Activated CD4-positive, alpha-beta memory T cell treated with anti-CD3 and anti-CD28 coated beads for 36 hours (primary cell): Measurements from ENCODE around the gene ASGR1. TPM values are rescaled to one million over a fixed set of nuclear protein-coding genes. Genes with fewer than 3 reads are reported as not detected.
A peak's percentile ranks its signal among the peaks of the same experiment; 100 is the strongest.
"Not testable (repeated sequence)": the region's sequence is repeated elsewhere in the genome, so short reads cannot be mapped to it uniquely, and the experiment has no call there.

Source experiments
- CTCF ChIA-PET: fragments of 350-600 bp; sonication (Branson Sonifier 250); formaldehyde crosslinking; loops from one replicate; lab custom pipeline; 2021; ENCODE audit warnings: antibody characterized with exemption, inconsistent platforms; lab: Charles Lee
- POLR2A ChIA-PET: fragments of 350-600 bp; sonication (Branson Sonifier 250); formaldehyde crosslinking; loops from one replicate; lab custom pipeline; 2021; ENCODE audit warnings: antibody characterized with exemption; lab: Charles Lee
- DNase-seq: peaks from one replicate; pipeline ENCODE4 v3.0.0-alpha.2; 2020
- H3K27ac Mint-ChIP-seq: one replicate; pipeline ENCODE4 v1.8.0; 2021; ENCODE audit warnings: mixed read lengths
- H3K27me3 Mint-ChIP-seq: one replicate; pipeline ENCODE4 v1.8.0; 2021; ENCODE audit warnings: mixed read lengths
- H3K36me3 Mint-ChIP-seq: one replicate; pipeline ENCODE4 v1.8.0; 2021; ENCODE audit warnings: mixed read lengths
- H3K4me1 Mint-ChIP-seq: one replicate; pipeline ENCODE4 v1.8.0; 2021; ENCODE audit warnings: low read depth, mixed read lengths
- H3K4me3 Mint-ChIP-seq: one replicate; pipeline ENCODE4 v1.8.0; 2021; ENCODE audit warnings: mild to moderate bottlenecking, mixed read lengths
- H3K9me3 Mint-ChIP-seq: one replicate; pipeline ENCODE4 v1.8.0; 2021; ENCODE audit warnings: mixed read lengths
- intact Hi-C: fragments of 100-400 bp; cut with micrococcal nuclease; formaldehyde crosslinking; loops from one replicate; pipeline ENCODE4 v1.15.1; 2023
- total RNA-seq, 2 experiments: library from RNA; stranded (reverse); gene quantifications; one replicate each; pipeline ENCODE4 v1.2.3, GENCODE V29; 2021

Gene ASGR1
- total RNA-seq, 2 experiments from 2014 or later: 0.76 to 1.2 TPM

- H3K4me3 Mint-ChIP-seq, POLR2A ChIA-PET, DNase-seq, H3K9me3 Mint-ChIP-seq, H3K27ac Mint-ChIP-seq, H3K36me3 Mint-ChIP-seq, H3K4me1 Mint-ChIP-seq, intact Hi-C loops, H3K27me3 Mint-ChIP-seq: not testable (repeated sequence)
- CTCF ChIA-PET: interaction anchor here (1.5 kb wide), 1 partner anchor 36 kb away, joined by 3 read pairs; no protein-coding TSS in a partner anchor
These were observed 10.2 kb downstream of the ASGR1 start for GRCh38 chr17:7168841-7169564.

GRCh38 chr17:7167832-7168231 lies 11.3 kb downstream of the ASGR1 start:
- no peak for DNase-seq
- no peaks in the 10 kb centered on the region for H3K4me1 Mint-ChIP-seq
- ChIA-PET POLR2A (no interaction called here), CTCF (interaction anchor here (1.2 kb wide), 1 partner anchor 116 kb away, joined by 3 read pairs; no protein-coding TSS in a partner anchor)
- H3K27ac Mint-ChIP-seq: no peak overlapping the region
- peaks cover 8% of the 10 kb centered on the region for H3K9me3 Mint-ChIP-seq
- intact Hi-C loops: no loop called here
- H3K4me3 Mint-ChIP-seq: no peak overlapping the region
- H3K36me3 Mint-ChIP-seq: peaks cover 2% of the 10 kb centered on the region
- peaks cover 3% of the 10 kb centered on the region for H3K27me3 Mint-ChIP-seq

GRCh38 chr17:7166873-7167272 lies 12.3 kb downstream of the ASGR1 start:
- Mint-ChIP-seq H3K27me3 (peaks cover 7% of the 10 kb centered on the region), H3K9me3 (peaks cover 8% of the 10 kb centered on the region), H3K4me1 (no peaks in the 10 kb centered on the region), H3K4me3 (no peak overlapping the region), H3K27ac (no peak overlapping the region), H3K36me3 (peaks cover 2% of the 10 kb centered on the region)
- intact Hi-C loops: no loop called here
- ChIA-PET CTCF (no interaction called here), POLR2A (no interaction called here)
- DNase-seq: no peak

- H3K27ac Mint-ChIP-seq, intact Hi-C loops, DNase-seq, POLR2A ChIA-PET, CTCF ChIA-PET, H3K4me3 Mint-ChIP-seq, H3K36me3 Mint-ChIP-seq, H3K9me3 Mint-ChIP-seq, H3K4me1 Mint-ChIP-seq: not testable (repeated sequence)
- peaks cover 14% of the 10 kb centered on the region for H3K27me3 Mint-ChIP-seq
These were observed 19.6 kb downstream of the ASGR1 start for GRCh38 chr17:7159571-7159970.

GRCh38 chr17:7158424-7158823 lies 20.7 kb downstream of the ASGR1 start:
- H3K9me3 Mint-ChIP-seq, intact Hi-C loops, H3K27ac Mint-ChIP-seq, H3K4me3 Mint-ChIP-seq, H3K4me1 Mint-ChIP-seq, DNase-seq, POLR2A ChIA-PET, H3K36me3 Mint-ChIP-seq: not testable (repeated sequence)
- CTCF ChIA-PET: interaction anchor here (1.5 kb wide), 1 partner anchor 19 kb away, joined by 4 read pairs; no protein-coding TSS in a partner anchor
- H3K27me3 Mint-ChIP-seq: peaks cover 13% of the 10 kb centered on the region

- ChIA-PET CTCF (interaction anchor here (0.6 to 1.5 kb wide), 3 partner anchors 21 to 24 kb away, joined by 3 to 4 read pairs (median 4); no protein-coding TSS in a partner anchor), POLR2A (no interaction called here)
- H3K4me3 Mint-ChIP-seq: no peak overlapping the region
- H3K4me1 Mint-ChIP-seq: no peaks in the 10 kb centered on the region
- no peak for DNase-seq
- H3K27ac Mint-ChIP-seq: no peak overlapping the region
- intact Hi-C loops: no loop called here
- H3K27me3 Mint-ChIP-seq: peaks cover 10% of the 10 kb centered on the region
- H3K9me3 Mint-ChIP-seq: no peaks in the 10 kb centered on the region
- H3K36me3 Mint-ChIP-seq: no peaks in the 10 kb centered on the region
These were observed 22.7 kb downstream of the ASGR1 start for GRCh38 chr17:7156342-7156940.

GRCh38 chr17:7147772-7148171 lies 31.4 kb downstream of the ASGR1 start:
- Mint-ChIP-seq H3K9me3 (no peaks in the 10 kb centered on the region), H3K4me1 (no peaks in the 10 kb centered on the region), H3K36me3 (no peaks in the 10 kb centered on the region), H3K27ac (no peak overlapping the region), H3K4me3 (no peak overlapping the region), H3K27me3 (peaks cover 3% of the 10 kb centered on the region)
- intact Hi-C loops: no loop called here
- DNase-seq: peak; percentile 27
- ChIA-PET CTCF (interaction anchor here (1.2 to 1.6 kb wide), 3 partner anchors 11 to 96 kb away, joined by 4 to 5 read pairs (median 5); no protein-coding TSS in a partner anchor), POLR2A (no interaction called here)

GRCh38 chr17:7146115-7146514 lies 33.1 kb downstream of the ASGR1 start:
- ChIA-PET CTCF (interaction anchor here (2.3 to 2.4 kb wide), 2 partner anchors 31 to 100 kb away, joined by 8 to 9 read pairs; no protein-coding TSS in a partner anchor), POLR2A (interaction anchor here (0.6 kb wide), 1 partner anchor 125 kb away, joined by 5 read pairs; no protein-coding TSS in a partner anchor)
- H3K36me3 Mint-ChIP-seq: no peaks in the 10 kb centered on the region

GRCh38 chr17:7144213-7144612 lies 35.0 kb downstream of the ASGR1 start:
- no peaks in the 10 kb centered on the region for H3K4me1 Mint-ChIP-seq
- no peaks in the 10 kb centered on the region for H3K36me3 Mint-ChIP-seq
- H3K27ac Mint-ChIP-seq: no peak overlapping the region
- CTCF ChIA-PET: interaction anchor here (1.2 to 2.3 kb wide), 2 partner anchors 33 to 87 kb away, joined by 3 to 8 read pairs; no protein-coding TSS in a partner anchor
- no peaks in the 10 kb centered on the region for H3K9me3 Mint-ChIP-seq
- H3K27me3 Mint-ChIP-seq: no peaks in the 10 kb centered on the region
- POLR2A ChIA-PET: no interaction called here
- intact Hi-C loops: no loop called here
- no peak for DNase-seq
- H3K4me3 Mint-ChIP-seq: no peak overlapping the region

More at GRCh38 chr17:7146115-7146514, 33.1 kb downstream of the ASGR1 start:
- Mint-ChIP-seq H3K27ac (no peak overlapping the region), H3K4me1 (no peaks in the 10 kb centered on the region), H3K27me3 (no peaks in the 10 kb centered on the region), H3K9me3 (no peaks in the 10 kb centered on the region), H3K4me3 (no peak overlapping the region)
- intact Hi-C loops: no loop called here
- no peak for DNase-seq

GRCh38 chr17:7141824-7142223 lies 37.3 kb downstream of the ASGR1 start:
- no peak overlapping the region for H3K27ac Mint-ChIP-seq
- CTCF ChIA-PET: interaction anchor here (14.0 kb wide), 1 partner anchor 91 kb away, joined by 509 read pairs; the partner anchor contains the start of gene SLC16A11
- peaks cover 6% of the 10 kb centered on the region for H3K27me3 Mint-ChIP-seq
- POLR2A ChIA-PET: no interaction called here
- H3K36me3 Mint-ChIP-seq: no peaks in the 10 kb centered on the region
- intact Hi-C loops: no loop called here
- DNase-seq: no peak
- no peak overlapping the region for H3K4me3 Mint-ChIP-seq
- H3K9me3 Mint-ChIP-seq: no peaks in the 10 kb centered on the region
- no peaks in the 10 kb centered on the region for H3K4me1 Mint-ChIP-seq

GRCh38 chr17:7139400-7139799 lies 39.8 kb downstream of the ASGR1 start:
- Mint-ChIP-seq H3K4me3 (no peak overlapping the region), H3K9me3 (no peaks in the 10 kb centered on the region), H3K27me3 (peaks cover 9% of the 10 kb centered on the region), H3K36me3 (no peaks in the 10 kb centered on the region), H3K27ac (no peak overlapping the region), H3K4me1 (no peaks in the 10 kb centered on the region)
- POLR2A ChIA-PET: no interaction called here
- CTCF ChIA-PET: interaction anchor here (0.9 to 14.0 kb wide), 2 partner anchors 38 to 89 kb away, joined by 4 to 509 read pairs; partner anchors contain the start of gene SLC16A11
- intact Hi-C loops: no loop called here
- no peak for DNase-seq

- no peak overlapping the region for H3K27ac Mint-ChIP-seq
- intact Hi-C loops: no loop called here
- peaks cover 9% of the 10 kb centered on the region for H3K27me3 Mint-ChIP-seq
- H3K4me1 Mint-ChIP-seq: no peaks in the 10 kb centered on the region
- DNase-seq: no peak
- H3K36me3 Mint-ChIP-seq: no peaks in the 10 kb centered on the region
- no peak overlapping the region for H3K4me3 Mint-ChIP-seq
- ChIA-PET CTCF (interaction anchor here (0.9 to 14.0 kb wide), 2 partner anchors 38 to 88 kb away, joined by 4 to 509 read pairs; partner anchors contain the start of gene SLC16A11), POLR2A (no interaction called here)
- no peaks in the 10 kb centered on the region for H3K9me3 Mint-ChIP-seq
These were observed 40.3 kb downstream of the ASGR1 start for GRCh38 chr17:7138800-7139381.
